H1 (cell line): ENCODE measurements around the gene OR2V1. TPM values are rescaled to one million over a fixed set of nuclear protein-coding genes. Genes with fewer than 3 reads are reported as not detected.

Experiments used
- CBX5 ChIP-seq: fragments of 300-800, 300-1000 bp; sonication (generic); IDR thresholded peaks from 2 replicates; pipeline ENCODE4 v1.7.1; 2016; ENCODE audit warnings: antibody characterized with exemption, low read length, low read depth
- CREB1 ChIP-seq: IDR thresholded peaks from 2 replicates; pipeline ENCODE4 v1.6.1; 2012; ENCODE audit warnings: inconsistent platforms
- GABPA ChIP-seq: IDR thresholded peaks from 2 replicates; pipeline ENCODE4 v1.6.1; 2011; ENCODE audit warnings: mild to moderate bottlenecking, low read length, moderate library complexity, borderline replicate concordance; ENCODE audit not compliant: insufficient read depth
- SIN3A ChIP-seq, 2 experiments: IDR thresholded peaks in 1 of 2; conservative IDR thresholded peaks in 1 of 2; 2 replicates each; pipeline ENCODE4 v1.6.1; 2011 to 2012; ENCODE audit warnings: low read length in 2 of 2, improper control_type of control experiment in 1 of 2, low read depth in 1 of 2, mild to moderate bottlenecking in 1 of 2
- SUZ12 ChIP-seq: fragments of 200-600 bp; sonication (generic); IDR thresholded peaks from 2 replicates; pipeline ENCODE4 v1.6.1; 2012; ENCODE audit warnings: mild to moderate bottlenecking, inconsistent platforms, low read length, moderate library complexity, mixed read lengths
- TAF7 ChIP-seq: optimal IDR thresholded peaks from 2 replicates; pipeline ENCODE3; 2011; ENCODE audit warnings: low read depth, mild to moderate bottlenecking, inconsistent platforms, low read length, moderate library complexity, borderline replicate concordance
- polyA plus RNA-seq, 7 experiments: library from polyadenylated mRNA; depleted of rRNA in 3 of 7; stranded (reverse) in 5 of 7; unstranded in 2 of 7; fragments of >200 nt in 5 of 7; fragments of 200-250 nt in 2 of 7; gene quantifications; 1 replicate in 5 of 7; 2 replicates in 1 of 7; 4 replicates in 1 of 7; pipeline versions ENCODE4 v1.2.1 to v1.2.3, GENCODE V29; 2011 to 2013; ENCODE audit warnings: missing spikeins in 2 of 7, mixed read lengths in 2 of 7
- total RNA-seq: library from RNA; stranded (reverse); fragmentation: NEBNext Ultra II Directional; extraction: Animal tissue kit (Norgen Biotek cat#: 25700); gene quantifications from 2 replicates; pipeline ENCODE4 v1.2.1, GENCODE V29; 2021
- TF ChIP-seq, protein P1 (sequence below): IDR thresholded peaks from 2 replicates; pipeline ENCODE4 v1.6.1; 2012; ENCODE audit warnings: low read length, inconsistent platforms

OR2V1 gene
- total and polyA plus RNA-seq, 2 of the 8 experiments (the other 6 are each of a cell fraction or from before 2014, with no cell fraction given), result not detected

DNA sequence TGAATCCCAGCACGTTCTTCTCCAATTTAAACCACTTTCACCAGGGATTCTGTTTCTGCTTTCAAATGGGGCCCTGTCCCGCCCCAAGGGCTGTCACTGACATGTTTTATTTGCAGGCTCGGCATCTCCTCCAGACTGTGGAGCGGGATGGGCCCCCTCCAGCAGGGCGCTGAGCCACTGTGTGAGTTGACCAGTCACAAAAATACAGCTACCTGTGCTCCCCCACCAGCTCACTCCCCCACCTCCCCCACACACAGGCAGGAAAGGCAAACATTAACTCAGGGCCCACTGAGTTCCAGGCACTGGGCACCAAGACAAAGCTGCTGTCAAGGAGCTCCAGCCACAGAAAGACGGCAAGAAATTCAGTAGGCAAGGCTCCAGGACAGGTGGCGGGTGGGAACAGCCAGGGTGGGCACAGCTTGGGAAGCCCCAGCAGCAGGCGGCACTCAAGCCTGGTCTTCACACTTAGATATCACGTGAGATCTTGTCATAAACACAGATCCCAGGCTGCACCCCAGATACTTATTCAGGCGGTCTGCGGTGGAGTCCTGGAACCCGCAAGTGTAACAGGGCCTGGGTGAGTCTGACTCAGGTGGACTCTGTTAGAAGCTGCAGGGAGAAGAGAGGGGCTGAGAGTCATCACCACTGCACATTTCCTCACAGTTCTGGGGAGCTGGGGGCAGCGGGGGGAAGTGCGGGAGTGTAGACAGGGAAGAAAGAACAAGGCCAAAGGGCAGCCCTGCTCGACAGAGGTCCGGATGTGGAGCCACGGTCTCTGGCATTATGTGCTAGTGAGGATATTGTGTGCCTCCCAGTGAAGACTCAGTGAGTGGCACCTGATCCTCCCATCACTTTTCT, 44.7 kb downstream of the OR2V1 start (continued):
- TF ChIP-seq SIN3A (conservative IDR thresholded peaks at IDR 0.05 in 1 of 2, IDR thresholded peaks at IDR 0.05 in 1 of 2; ENCODE audit: low read depth in 1 of 2, low read length in 2 of 2) (no peak), TAF7 (no peak), SUZ12 (no peak), CBX5 (no peak), CREB1 (no peak), GABPA (no peak)
- TF ChIP-seq, protein P1, sequence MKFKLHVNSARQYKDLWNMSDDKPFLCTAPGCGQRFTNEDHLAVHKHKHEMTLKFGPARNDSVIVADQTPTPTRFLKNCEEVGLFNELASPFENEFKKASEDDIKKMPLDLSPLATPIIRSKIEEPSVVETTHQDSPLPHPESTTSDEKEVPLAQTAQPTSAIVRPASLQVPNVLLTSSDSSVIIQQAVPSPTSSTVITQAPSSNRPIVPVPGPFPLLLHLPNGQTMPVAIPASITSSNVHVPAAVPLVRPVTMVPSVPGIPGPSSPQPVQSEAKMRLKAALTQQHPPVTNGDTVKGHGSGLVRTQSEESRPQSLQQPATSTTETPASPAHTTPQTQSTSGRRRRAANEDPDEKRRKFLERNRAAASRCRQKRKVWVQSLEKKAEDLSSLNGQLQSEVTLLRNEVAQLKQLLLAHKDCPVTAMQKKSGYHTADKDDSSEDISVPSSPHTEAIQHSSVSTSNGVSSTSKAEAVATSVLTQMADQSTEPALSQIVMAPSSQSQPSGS, result no peak
